UCSD-AML1 (cell line): ENCODE measurements around the gene LAMA1.
"Not testable (repeated sequence)": the region's sequence is repeated elsewhere in the genome, so short reads cannot be mapped to it uniquely, and the experiment has no call there.

ENCODE experiments used
- DNase-seq: peaks from one replicate; lab custom pipeline; 2025; ENCODE audit not compliant: unreplicated experiment; lab: John Stamatoyannopoulos, UW

LAMA1 gene

GRCh38 chr18:6954501-6954900, 163.1 kb downstream of the LAMA1 start:
- no peak for DNase-seq

GRCh38 chr18:6951336-6952090, 166.1 kb downstream of the LAMA1 start:
- DNase-seq = no peak

- no peak for DNase-seq
Measured at GRCh38 chr18:6950641-6951040, 167.0 kb downstream of the LAMA1 start.

GRCh38 chr18:6949800-6950586, 167.6 kb downstream of the LAMA1 start:
- DNase-seq = no peak

- DNase-seq = no peak
Measured at GRCh38 chr18:6948281-6949055, 169.1 kb downstream of the LAMA1 start.

- no peak for DNase-seq
Measured at GRCh38 chr18:6947338-6948030, 170.1 kb downstream of the LAMA1 start.

- DNase-seq = no peak
Measured at GRCh38 chr18:6943143-6943542, 174.5 kb downstream of the LAMA1 start.

- no peak for DNase-seq
Measured at GRCh38 chr18:6942742-6943141, 174.9 kb downstream of the LAMA1 start.

- no peak for DNase-seq
Measured at GRCh38 chr18:6941996-6942395, 175.6 kb downstream of the LAMA1 start.

- no peak for DNase-seq
Measured at GRCh38 chr18:6940451-6940850, 177.1 kb downstream of the LAMA1 start.

GRCh38 chr18:6939972-6940371, 177.6 kb downstream of the LAMA1 start:
- no peak for DNase-seq

- DNase-seq = not testable (repeated sequence)
Measured at GRCh38 chr18:6938403-6938802, 179.2 kb downstream of the LAMA1 start.

- no peak for DNase-seq
Measured at GRCh38 chr18:6938003-6938402, 179.6 kb downstream of the LAMA1 start.

- no peak for DNase-seq
Measured at GRCh38 chr18:6934859-6935258, 182.7 kb downstream of the LAMA1 start.

GRCh38 chr18:6929370-6930102, 188.1 kb downstream of the LAMA1 start:
- no peak for DNase-seq

- no peak for DNase-seq
Measured at GRCh38 chr18:6928359-6928758, 189.2 kb downstream of the LAMA1 start.

- no peak for DNase-seq
Measured at GRCh38 chr18:6927153-6927552, 190.4 kb downstream of the LAMA1 start.

- no peak for DNase-seq
Measured at GRCh38 chr18:6923220-6923619, 194.4 kb downstream of the LAMA1 start.

GRCh38 chr18:6921571-6921970, 196.0 kb downstream of the LAMA1 start:
- DNase-seq = no peak
